ENCODE data around the gene PLXND1. TPM values are rescaled to one million over a fixed set of nuclear protein-coding genes. Genes with fewer than 3 reads are reported as not detected.

PLXND1 gene
- total RNA-seq, 1 experiment from 2014 or later: 22.0 TPM

DNA sequence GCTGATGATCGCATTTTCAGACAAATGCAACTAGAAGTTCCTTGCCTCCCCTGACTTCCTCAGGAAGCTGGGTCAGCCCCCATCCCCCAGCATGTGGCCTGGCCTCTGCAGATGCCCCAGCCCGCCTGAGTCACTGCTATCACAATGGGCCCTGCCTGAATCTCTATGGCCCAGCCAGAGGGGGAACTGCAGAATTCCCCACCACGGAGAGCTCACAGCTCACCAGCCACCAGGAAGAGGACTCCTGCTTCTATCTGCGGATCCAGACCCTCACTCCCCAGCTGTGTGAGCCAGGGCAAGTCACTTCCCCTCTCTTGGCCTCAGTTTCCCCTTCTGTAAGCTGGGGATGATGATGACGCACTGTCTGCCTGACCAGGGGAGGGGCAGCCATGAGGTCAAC, 6.9 kb downstream of the PLXND1 start:
- Mint-ChIP-seq H3K4me3 (ENCODE audit: low read depth, unreplicated experiment) (no peak overlapping the region), H3K4me1 (ENCODE audit: low read depth, unreplicated experiment) (peaks cover 8% of the 10 kb centered on the region), H3K36me3 (ENCODE audit: insufficient read depth, unreplicated experiment) (peaks cover 7% of the 10 kb centered on the region), H3K27me3 (ENCODE audit: unreplicated experiment) (peaks cover 37% of the 10 kb centered on the region), H3K9me3 (ENCODE audit: low read depth, unreplicated experiment) (no peaks in the 10 kb centered on the region), H3K27ac (ENCODE audit: unreplicated experiment) (no peak overlapping the region)
- CTCF ChIA-PET: no interaction called here
- no TSS peak for BruUV-seq (replicated peaks)
- DNase-seq: no peak
- intact Hi-C loops (cut with micrococcal nuclease; ENCODE audit: unreplicated experiment): no loop called here
- no peak for TF ChIP-seq CTCF (IDR thresholded peaks at IDR 0.05; ENCODE audit: unreplicated experiment)

DNA sequence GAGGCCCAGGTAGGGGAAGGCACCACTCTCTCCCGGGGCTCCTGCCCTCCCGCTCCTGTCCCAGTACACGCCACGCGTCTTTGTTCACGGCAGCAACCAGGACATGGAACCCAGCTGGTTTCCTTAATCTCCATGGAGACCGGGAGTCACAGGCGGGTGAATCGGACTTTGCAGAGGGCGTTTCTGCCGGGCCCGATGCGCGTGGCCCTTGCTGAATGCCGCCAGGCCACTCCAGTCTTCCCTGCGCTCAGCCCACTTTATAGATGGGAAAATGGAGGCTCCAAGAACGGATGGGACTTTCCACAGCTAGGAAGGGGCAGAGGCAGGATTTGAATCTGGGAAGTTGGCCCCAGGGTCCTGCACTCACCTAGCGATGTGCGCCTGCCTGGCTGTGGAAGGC, 7.4 kb downstream of the PLXND1 start:
- no peaks in the 10 kb centered on the region for H3K9me3 Mint-ChIP-seq (ENCODE audit: low read depth, unreplicated experiment)
- peaks cover 3% of the 10 kb centered on the region for H3K4me1 Mint-ChIP-seq (ENCODE audit: low read depth, unreplicated experiment)

DNA sequence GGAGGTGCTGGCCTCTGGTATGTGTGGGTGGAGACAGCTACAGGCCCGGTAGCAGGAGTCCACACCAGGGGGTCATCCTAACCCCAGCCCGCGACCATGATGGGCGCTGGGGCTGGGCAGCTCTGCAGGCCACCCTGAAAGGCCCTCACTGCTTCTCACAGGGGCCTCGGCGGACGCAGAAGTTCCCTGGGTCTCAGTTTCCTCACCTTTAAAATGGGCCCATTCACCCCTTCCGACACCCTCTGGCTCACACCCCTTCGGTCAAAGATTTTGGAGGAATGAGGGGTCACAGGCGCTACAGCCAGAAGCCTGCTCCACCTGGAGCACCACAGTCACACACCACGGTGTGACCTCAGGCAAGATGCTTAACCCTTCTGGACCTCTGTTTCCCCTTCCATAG, 8.0 kb downstream of the PLXND1 start:
- H3K36me3 Mint-ChIP-seq (ENCODE audit: insufficient read depth, unreplicated experiment): peaks cover 4% of the 10 kb centered on the region
- intact Hi-C loops (cut with micrococcal nuclease; ENCODE audit: unreplicated experiment): no loop called here
- peaks cover 26% of the 10 kb centered on the region for H3K27me3 Mint-ChIP-seq (ENCODE audit: unreplicated experiment)
- no peaks in the 10 kb centered on the region for H3K9me3 Mint-ChIP-seq (ENCODE audit: low read depth, unreplicated experiment)
- DNase-seq: no peak
- no peaks in the 10 kb centered on the region for H3K4me1 Mint-ChIP-seq (ENCODE audit: low read depth, unreplicated experiment)
- H3K4me3 Mint-ChIP-seq (ENCODE audit: low read depth, unreplicated experiment): no peak overlapping the region
- no peak overlapping the region for H3K27ac Mint-ChIP-seq (ENCODE audit: unreplicated experiment)
- CTCF ChIA-PET: interaction anchor here (0.7 kb wide), 1 partner anchor 295 kb away, joined by 3 read pairs; no protein-coding TSS in a partner anchor
- no peak for TF ChIP-seq CTCF (IDR thresholded peaks at IDR 0.05; ENCODE audit: unreplicated experiment)
- no TSS peak for BruUV-seq (replicated peaks)

More for the DNA sequence above, 7.4 kb downstream of the PLXND1 start:
- H3K27me3 Mint-ChIP-seq (ENCODE audit: unreplicated experiment): peaks cover 32% of the 10 kb centered on the region
- BruUV-seq (replicated peaks): no TSS peak
- no peak overlapping the region for H3K4me3 Mint-ChIP-seq (ENCODE audit: low read depth, unreplicated experiment)
- intact Hi-C loops (cut with micrococcal nuclease; ENCODE audit: unreplicated experiment): no loop called here
- no peak for DNase-seq
- no peak for TF ChIP-seq CTCF (IDR thresholded peaks at IDR 0.05; ENCODE audit: unreplicated experiment)
- CTCF ChIA-PET: no interaction called here
- peaks cover 4% of the 10 kb centered on the region for H3K36me3 Mint-ChIP-seq (ENCODE audit: insufficient read depth, unreplicated experiment)
- H3K27ac Mint-ChIP-seq (ENCODE audit: unreplicated experiment): no peak overlapping the region

GRCh38 chr3:129598000-129598381, 8.5 kb downstream of the PLXND1 start:
- TF ChIP-seq CTCF (IDR thresholded peaks at IDR 0.05; ENCODE audit: unreplicated experiment): no peak
- peaks cover 4% of the 10 kb centered on the region for H3K36me3 Mint-ChIP-seq (ENCODE audit: insufficient read depth, unreplicated experiment)
- DNase-seq: no peak
- no peak overlapping the region for H3K27ac Mint-ChIP-seq (ENCODE audit: unreplicated experiment)
- no TSS peak for BruUV-seq (replicated peaks)
- intact Hi-C loops (cut with micrococcal nuclease; ENCODE audit: unreplicated experiment): no loop called here
- no peaks in the 10 kb centered on the region for H3K9me3 Mint-ChIP-seq (ENCODE audit: low read depth, unreplicated experiment)
- no peak overlapping the region for H3K4me3 Mint-ChIP-seq (ENCODE audit: low read depth, unreplicated experiment)
- CTCF ChIA-PET: interaction anchor here (0.7 kb wide), 1 partner anchor 296 kb away, joined by 3 read pairs; no protein-coding TSS in a partner anchor
- no peaks in the 10 kb centered on the region for H3K4me1 Mint-ChIP-seq (ENCODE audit: low read depth, unreplicated experiment)
- H3K27me3 Mint-ChIP-seq (ENCODE audit: unreplicated experiment): peaks cover 26% of the 10 kb centered on the region

Data from Calu3 (cell line).